ENCODE measurements around the gene LMCD1. TPM values are rescaled to one million over a fixed set of nuclear protein-coding genes. Genes with fewer than 3 reads are reported as not detected.

The LMCD1 gene
- total RNA-seq, 3 donors from 2014 or later (not counting 1 experiment from before 2014, with no cell fraction given): not detected

GRCh38 chr3:8486434-8486833 lies 15.2 kb upstream of the LMCD1 start:
- WGBS (ENCODE audit: insufficient coverage): 86% methylated on average over 2 of the region's 3 CpGs
- TF ChIP-seq CTCF (IDR thresholded peaks at IDR 0.05): no peak
- Mint-ChIP-seq H3K9me3 (no peaks in the 10 kb centered on the region), H3K36me3 (no peaks in the 10 kb centered on the region), H3K4me3 (no peak overlapping the region), H3K27me3 (ENCODE audit: low read depth in 2 of 2) (peaks cover 0 to 6% of the 10 kb centered on the region in 2 donors), H3K4me1 (no peaks in the 10 kb centered on the region), H3K27ac (no peak overlapping the region)
- Histone ChIP-seq H3K36me3 (ENCODE audit: control insufficient read depth, insufficient read depth, low read length) (no peaks in the 10 kb centered on the region), H3K4me3 (ENCODE audit: low read length) (no peak overlapping the region), H3K27ac (ENCODE audit: low read length) (no peak overlapping the region), H3K9me3 (ENCODE audit: control insufficient read depth, insufficient read depth, low read length) (no peaks in the 10 kb centered on the region), H3K27me3 (ENCODE audit: control insufficient read depth, insufficient read depth, low read length) (no peaks in the 10 kb centered on the region), H3K4me1 (ENCODE audit: control insufficient read depth, insufficient read depth, low read length) (no peaks in the 10 kb centered on the region)
- DNase-seq: no peak
- ATAC-seq: no peak
- intact Hi-C loops (cut with micrococcal nuclease): no loop called here

GRCh38 chr3:8486936-8487335 lies 14.7 kb upstream of the LMCD1 start:
- H3K4me1 Mint-ChIP-seq: peaks cover 0 to 1% of the 10 kb centered on the region in 2 donors
- H3K36me3 Mint-ChIP-seq: no peaks in the 10 kb centered on the region
- no peaks in the 10 kb centered on the region for H3K9me3 ChIP-seq (ENCODE audit: control insufficient read depth, insufficient read depth, low read length)
- H3K27me3 Mint-ChIP-seq (ENCODE audit: low read depth in 2 of 2): peaks cover 0 to 6% of the 10 kb centered on the region in 2 donors
- ATAC-seq (no peak), DNase-seq (no peak)
- peaks cover under 1% of the 10 kb centered on the region for H3K4me1 ChIP-seq (ENCODE audit: control insufficient read depth, insufficient read depth, low read length)
- 86% methylated on average over 5 of the region's 5 CpGs for WGBS (ENCODE audit: insufficient coverage)
- no peak overlapping the region for H3K4me3 ChIP-seq (ENCODE audit: low read length)
- H3K9me3 Mint-ChIP-seq: no peaks in the 10 kb centered on the region
- no peak overlapping the region for H3K27ac ChIP-seq (ENCODE audit: low read length)
- TF ChIP-seq CTCF (IDR thresholded peaks at IDR 0.05): no peak
- H3K36me3 ChIP-seq (ENCODE audit: control insufficient read depth, insufficient read depth, low read length): no peaks in the 10 kb centered on the region
- intact Hi-C loops (cut with micrococcal nuclease): no loop called here
- H3K27me3 ChIP-seq (ENCODE audit: control insufficient read depth, insufficient read depth, low read length): no peaks in the 10 kb centered on the region
- H3K27ac Mint-ChIP-seq: no peak overlapping the region
- H3K4me3 Mint-ChIP-seq: no peak overlapping the region

- Histone ChIP-seq H3K4me3 (ENCODE audit: low read length) (no peak overlapping the region), H3K27ac (ENCODE audit: low read length) (no peak overlapping the region), H3K4me1 (ENCODE audit: control insufficient read depth, insufficient read depth, low read length) (peaks cover 10% of the 10 kb centered on the region), H3K9me3 (ENCODE audit: control insufficient read depth, insufficient read depth, low read length) (no peaks in the 10 kb centered on the region), H3K36me3 (ENCODE audit: control insufficient read depth, insufficient read depth, low read length) (no peaks in the 10 kb centered on the region), H3K27me3 (ENCODE audit: control insufficient read depth, insufficient read depth, low read length) (no peaks in the 10 kb centered on the region)
- no peak for TF ChIP-seq CTCF (IDR thresholded peaks at IDR 0.05)
- Mint-ChIP-seq H3K4me3 (no peak overlapping the region), H3K27me3 (ENCODE audit: low read depth in 2 of 2) (peaks cover 0 to 5% of the 10 kb centered on the region in 2 donors), H3K9me3 (no peaks in the 10 kb centered on the region), H3K27ac (no peak overlapping the region), H3K4me1 (peaks cover 9 to 16% of the 10 kb centered on the region in 2 donors), H3K36me3 (no peaks in the 10 kb centered on the region)
- intact Hi-C loops (cut with micrococcal nuclease): no loop called here
- no peak for ATAC-seq
- 93% methylated on average over 2 of the region's 3 CpGs for WGBS (ENCODE audit: insufficient coverage)
- DNase-seq: no peak
Measured at GRCh38 chr3:8488411-8488810, 13.2 kb upstream of the LMCD1 start.

GRCh38 chr3:8488877-8489276 lies 12.7 kb upstream of the LMCD1 start:
- H3K36me3 ChIP-seq (ENCODE audit: control insufficient read depth, insufficient read depth, low read length): no peaks in the 10 kb centered on the region
- DNase-seq (no peak), ATAC-seq (no peak)
- no peaks in the 10 kb centered on the region for H3K9me3 ChIP-seq (ENCODE audit: control insufficient read depth, insufficient read depth, low read length)
- H3K4me3 Mint-ChIP-seq: no peak overlapping the region
- H3K27me3 Mint-ChIP-seq (ENCODE audit: low read depth in 2 of 2): peaks cover 0 to 5% of the 10 kb centered on the region in 2 donors
- WGBS (ENCODE audit: insufficient coverage): 80% methylated on average over 4 of the region's 5 CpGs
- H3K36me3 Mint-ChIP-seq: no peaks in the 10 kb centered on the region
- no peak overlapping the region for H3K4me3 ChIP-seq (ENCODE audit: low read length)
- no peaks in the 10 kb centered on the region for H3K9me3 Mint-ChIP-seq
- no peak overlapping the region for H3K27ac ChIP-seq (ENCODE audit: low read length)
- intact Hi-C loops (cut with micrococcal nuclease): no loop called here
- no peaks in the 10 kb centered on the region for H3K27me3 ChIP-seq (ENCODE audit: control insufficient read depth, insufficient read depth, low read length)
- H3K4me1 ChIP-seq (ENCODE audit: control insufficient read depth, insufficient read depth, low read length): peaks cover 14% of the 10 kb centered on the region
- no peak for TF ChIP-seq CTCF (IDR thresholded peaks at IDR 0.05)
- no peak overlapping the region for H3K27ac Mint-ChIP-seq
- H3K4me1 Mint-ChIP-seq: peaks cover 9 to 17% of the 10 kb centered on the region in 2 donors
